ENCODE data around the gene PLA2G3. TPM values are rescaled to one million over a fixed set of nuclear protein-coding genes. Genes with fewer than 3 reads are reported as not detected.
"Not testable (repeated sequence)": the region's sequence is repeated elsewhere in the genome, so short reads cannot be mapped to it uniquely, and the experiment has no call there.

Gene PLA2G3, protein sequence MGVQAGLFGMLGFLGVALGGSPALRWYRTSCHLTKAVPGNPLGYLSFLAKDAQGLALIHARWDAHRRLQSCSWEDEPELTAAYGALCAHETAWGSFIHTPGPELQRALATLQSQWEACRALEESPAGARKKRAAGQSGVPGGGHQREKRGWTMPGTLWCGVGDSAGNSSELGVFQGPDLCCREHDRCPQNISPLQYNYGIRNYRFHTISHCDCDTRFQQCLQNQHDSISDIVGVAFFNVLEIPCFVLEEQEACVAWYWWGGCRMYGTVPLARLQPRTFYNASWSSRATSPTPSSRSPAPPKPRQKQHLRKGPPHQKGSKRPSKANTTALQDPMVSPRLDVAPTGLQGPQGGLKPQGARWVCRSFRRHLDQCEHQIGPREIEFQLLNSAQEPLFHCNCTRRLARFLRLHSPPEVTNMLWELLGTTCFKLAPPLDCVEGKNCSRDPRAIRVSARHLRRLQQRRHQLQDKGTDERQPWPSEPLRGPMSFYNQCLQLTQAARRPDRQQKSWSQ
- total RNA-seq: 0.21 and 1.7 TPM in 2 replicates
- polyA plus RNA-seq (2012): 0.35 TPM

DNA sequence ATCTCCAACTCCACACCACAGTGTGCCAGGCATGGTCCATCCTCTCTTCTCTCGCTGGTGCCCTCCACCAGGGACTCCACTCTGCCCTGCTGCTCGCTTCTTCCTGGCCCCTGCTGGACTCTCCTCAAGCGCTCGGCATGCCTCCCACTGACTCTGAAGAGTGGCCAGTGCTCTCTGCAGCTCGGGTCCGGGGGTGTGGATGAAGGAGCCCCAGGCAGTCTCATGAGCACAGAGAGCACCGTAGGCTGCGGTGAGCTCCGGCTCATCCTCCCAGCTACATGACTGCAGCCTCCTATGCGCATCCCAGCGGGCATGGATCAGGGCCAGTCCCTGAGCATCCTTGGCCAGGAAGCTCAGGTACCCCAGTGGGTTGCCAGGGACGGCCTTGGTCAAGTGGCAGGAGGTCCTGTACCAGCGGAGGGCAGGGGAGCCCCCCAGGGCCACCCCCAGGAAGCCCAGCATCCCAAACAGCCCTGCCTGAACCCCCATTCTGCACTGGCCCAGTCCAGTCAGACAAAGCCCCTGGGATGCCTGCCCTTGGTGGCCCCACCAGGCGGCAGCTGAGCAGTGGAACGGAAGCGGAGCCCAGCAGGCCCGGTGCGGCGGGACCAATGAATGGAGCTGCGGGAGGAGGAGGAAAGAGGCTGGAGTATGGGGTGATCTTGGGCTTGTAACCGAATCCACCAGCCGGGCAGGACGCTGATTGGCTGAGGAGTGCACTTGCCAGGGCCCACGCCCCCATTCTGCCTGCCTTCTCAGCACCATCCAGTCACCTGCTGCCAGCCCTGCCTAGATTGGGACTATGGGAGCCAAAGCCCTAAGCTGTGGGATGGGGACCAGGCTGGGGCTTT lies at the start of gene PLA2G3:
PLA2G3 (minus strand) TSS at position 643 of the 851 bp plus-strand sequence; CDS start at position 489, 154 bp downstream.
- DNase-seq (ENCODE audit: low read depth): peak; percentile 75

DNA sequence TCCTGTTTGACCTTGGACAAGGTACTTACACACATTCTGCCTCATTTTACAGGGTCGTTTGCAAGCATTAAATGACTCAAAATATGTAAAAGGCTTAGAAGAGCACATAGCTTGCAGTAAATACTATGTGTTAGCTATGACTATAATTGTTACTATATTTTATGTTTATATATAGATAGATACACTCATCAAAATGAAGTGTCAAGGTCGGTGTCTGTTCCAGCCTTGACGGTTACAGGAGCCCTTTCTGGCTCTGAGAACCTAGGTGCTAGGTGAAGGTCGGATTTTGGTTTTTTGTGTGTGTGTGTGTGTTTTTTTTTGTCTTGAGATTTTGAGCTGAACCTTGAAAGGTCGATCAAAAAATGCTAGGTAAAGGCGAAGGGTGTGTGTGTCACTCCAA lies 47.3 kb upstream of the PLA2G3 start:
- no peak for DNase-seq (ENCODE audit: low read depth)

DNA sequence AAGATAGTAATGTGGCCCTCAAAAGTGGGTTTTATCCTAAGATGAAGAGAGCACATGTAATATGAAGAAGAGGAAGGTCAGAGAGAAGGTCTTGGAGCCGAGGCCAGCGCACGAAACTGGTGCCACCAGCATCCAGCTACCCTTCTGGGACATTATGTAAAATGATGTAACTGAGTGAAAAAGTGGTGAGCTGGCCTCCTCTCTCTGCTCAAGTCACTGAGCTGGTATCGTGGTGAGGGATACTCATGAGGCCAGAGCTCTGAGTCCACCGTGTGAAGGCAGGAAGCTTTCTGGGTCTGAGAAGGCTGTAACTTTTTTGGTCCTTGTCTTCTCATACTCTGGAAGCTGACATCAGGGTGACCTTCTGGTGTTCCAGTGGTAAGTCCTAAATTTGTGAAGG lies 44.7 kb upstream of the PLA2G3 start:
- no peak for DNase-seq (ENCODE audit: low read depth)

DNA sequence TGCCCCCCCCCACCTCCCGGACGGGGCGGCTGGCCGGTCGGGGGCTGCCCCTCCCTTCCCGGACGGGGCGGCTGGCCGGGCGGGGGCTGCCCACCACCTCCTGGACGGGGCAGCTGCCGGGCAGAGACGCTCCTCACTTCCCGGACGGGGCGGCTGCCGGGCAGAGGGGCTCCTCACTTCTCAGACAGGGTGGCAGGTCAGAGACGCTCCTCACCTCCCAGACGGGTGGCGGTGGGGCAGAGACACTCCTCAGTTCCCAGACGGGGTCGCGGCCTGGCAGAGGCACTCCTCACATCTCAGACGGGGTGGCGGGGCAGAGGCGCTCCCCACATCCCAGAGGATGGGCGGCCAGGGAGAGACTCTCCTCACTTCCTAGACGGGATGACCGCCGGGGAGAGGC lies 43.7 kb upstream of the PLA2G3 start:
- no peak for DNase-seq (ENCODE audit: low read depth)

DNA sequence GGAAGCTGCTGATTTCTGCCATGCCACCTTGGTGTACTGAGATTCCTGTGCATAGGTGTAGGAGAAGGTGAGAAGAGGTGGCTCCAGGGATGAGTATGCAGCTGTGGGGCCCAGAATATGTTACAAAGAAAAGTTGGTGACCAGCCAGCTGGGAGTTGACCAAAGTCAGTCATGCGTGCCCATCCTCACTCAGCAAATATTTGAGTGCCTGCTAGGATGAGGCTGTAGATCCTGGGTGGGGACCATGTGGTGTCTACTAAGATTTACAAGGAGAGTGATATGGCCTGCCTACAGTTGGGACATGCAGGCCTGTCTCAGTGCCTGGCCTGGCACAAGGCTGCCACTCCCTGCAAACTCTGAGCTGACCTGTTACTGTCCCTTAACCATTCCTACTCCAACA lies 39.0 kb upstream of the PLA2G3 start:
- peak; percentile 38 for DNase-seq (ENCODE audit: low read depth)

DNA sequence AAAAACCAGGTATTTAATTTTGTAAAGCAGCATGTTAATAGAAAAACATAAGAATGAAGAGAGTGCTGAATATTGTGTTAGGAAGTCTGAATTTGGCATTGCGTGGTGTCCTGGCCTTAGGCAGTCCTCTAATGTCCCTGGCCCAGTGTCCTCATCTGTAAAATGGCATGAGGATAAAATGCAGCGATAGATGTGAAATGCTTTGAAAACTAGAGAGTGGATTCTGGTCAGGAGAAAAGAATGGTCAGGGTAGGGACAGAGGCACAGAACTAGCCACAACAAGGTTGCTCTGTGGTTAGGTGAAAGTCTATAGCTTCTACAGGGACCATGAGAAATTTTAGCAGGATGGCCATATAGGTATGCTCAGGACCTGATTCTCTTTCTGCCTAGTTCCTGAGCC lies 38.6 kb upstream of the PLA2G3 start:
- DNase-seq (ENCODE audit: low read depth): no peak

DNA sequence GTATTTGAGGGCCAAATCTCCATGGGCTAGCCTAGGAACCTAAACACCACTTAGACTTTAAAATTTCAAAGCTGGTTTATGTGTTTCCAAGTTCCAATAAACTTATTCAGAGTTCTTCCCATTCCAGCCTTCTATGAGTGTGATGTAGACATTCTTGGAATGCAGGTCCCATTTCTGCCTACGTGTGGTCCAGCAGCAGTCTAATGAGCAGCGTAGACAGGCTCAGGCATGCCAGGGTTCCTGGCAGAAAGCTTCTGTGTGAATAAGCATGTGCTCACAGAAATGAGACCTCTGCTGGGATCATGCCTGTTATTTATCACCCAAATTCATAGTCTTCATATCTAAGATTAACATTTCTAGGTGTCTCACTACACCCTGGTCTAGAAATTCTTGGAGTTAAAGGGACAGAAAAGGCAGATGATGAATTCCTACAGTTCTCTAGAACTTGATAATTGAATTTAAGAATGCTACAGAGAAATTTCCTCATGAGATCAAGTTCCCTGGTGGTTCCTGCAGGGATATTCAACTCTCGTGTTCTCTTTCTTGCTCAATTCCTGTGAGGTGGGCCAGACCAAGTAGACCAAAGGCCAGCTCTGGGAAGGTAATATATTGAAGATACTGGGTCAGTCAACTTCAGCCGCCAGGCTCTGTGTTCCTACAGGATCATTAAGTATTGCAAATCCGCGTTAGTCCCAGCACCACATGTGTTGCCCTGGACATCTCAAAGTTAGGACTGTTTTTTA lies 37.3 kb upstream of the PLA2G3 start:
- peak; percentile 65 for DNase-seq (ENCODE audit: low read depth)

DNA sequence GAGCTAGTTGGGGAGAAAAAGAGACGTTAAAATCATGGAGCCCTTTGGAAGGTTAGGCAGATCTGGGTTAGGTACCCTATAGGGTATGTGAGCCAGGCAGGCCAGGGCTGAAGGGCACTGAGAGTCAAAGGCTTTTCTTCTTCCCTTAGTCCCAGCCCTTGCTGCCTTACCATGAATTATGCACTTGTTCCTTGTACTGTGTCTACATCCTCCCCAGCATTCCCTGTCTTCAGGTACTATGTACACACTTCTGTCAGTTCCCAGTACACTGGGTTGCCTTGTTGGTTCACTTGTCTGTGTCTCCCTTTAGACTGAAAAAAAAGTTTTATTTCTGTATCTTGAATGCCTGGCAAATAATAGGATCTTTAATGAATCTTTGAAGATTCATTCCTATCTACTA lies 36.6 kb upstream of the PLA2G3 start:
- DNase-seq (ENCODE audit: low read depth): no peak

DNA sequence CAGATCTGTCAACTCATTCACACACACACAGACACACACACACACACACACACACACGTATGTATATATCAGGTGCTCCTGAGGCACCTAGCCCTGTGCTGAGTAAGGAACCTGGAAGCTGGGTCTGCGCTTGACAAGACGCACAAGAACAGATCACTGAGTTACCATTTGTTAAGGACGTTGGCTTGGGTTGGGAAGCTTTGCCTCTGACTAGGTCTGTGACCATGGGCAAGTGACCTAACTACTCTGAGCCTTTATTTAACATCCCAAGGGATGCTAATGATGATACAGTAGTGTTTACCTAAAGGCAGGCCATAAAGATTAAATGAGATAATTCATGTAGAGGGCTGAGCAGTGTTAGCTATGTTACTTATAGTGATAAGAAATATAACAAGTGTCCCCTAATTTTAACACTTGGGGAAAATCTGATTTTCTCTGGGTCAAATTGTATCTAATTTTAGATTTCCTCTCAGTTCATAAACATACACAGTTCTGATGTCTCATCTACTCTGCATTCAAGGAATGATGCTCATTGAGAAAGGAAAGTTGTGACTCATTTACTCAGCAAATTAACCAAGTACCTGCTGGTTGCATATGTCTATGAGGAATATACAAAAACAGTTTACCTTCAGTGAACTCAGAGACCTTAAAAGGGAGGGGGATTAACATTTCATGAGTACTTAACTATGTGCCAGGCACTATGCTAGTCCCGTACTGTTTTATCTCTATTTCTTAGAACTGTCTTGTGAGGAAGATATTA lies 33.3 kb upstream of the PLA2G3 start:
- DNase-seq (ENCODE audit: low read depth): peak; percentile 63

DNA sequence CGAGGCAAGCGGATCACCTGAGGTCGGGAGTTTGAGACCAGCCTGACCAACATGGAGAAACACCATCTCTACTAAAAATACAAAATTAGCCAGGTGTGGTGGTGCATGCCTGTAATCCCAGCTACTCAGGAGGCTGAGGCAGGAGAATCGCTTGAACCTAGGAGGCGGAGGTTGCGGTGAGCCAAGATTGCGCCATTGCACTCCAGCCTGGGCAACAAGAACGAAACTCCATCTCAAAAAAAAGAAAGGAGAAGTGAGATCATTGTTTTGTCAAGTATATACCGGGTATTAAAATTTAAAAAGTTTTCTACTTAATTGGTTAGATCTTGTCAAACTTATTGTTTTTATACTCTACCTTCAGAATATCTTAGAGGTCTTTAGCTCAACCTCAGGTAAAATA lies 31.4 kb upstream of the PLA2G3 start:
- DNase-seq (ENCODE audit: low read depth): not testable (repeated sequence)

DNA sequence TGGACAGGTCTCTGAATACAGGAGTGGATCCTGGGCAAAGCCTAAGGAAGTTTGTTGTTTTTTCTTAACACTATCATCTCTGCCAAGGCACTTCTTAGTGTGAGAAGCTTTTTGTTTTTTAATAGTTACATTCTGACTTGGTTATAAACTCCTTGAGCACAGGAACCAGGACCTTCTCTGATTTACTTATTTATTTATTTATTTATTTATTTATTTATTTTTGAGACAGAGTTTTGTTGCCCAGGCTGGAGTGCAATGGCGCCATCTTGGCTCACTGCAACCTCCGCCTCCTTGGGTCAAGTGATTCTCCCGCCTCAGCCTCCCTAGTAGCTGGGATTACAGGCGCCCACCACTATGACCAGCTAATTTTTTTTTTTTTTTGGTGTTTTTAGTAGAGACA lies 30.7 kb upstream of the PLA2G3 start:
- no peak for DNase-seq (ENCODE audit: low read depth)

DNA sequence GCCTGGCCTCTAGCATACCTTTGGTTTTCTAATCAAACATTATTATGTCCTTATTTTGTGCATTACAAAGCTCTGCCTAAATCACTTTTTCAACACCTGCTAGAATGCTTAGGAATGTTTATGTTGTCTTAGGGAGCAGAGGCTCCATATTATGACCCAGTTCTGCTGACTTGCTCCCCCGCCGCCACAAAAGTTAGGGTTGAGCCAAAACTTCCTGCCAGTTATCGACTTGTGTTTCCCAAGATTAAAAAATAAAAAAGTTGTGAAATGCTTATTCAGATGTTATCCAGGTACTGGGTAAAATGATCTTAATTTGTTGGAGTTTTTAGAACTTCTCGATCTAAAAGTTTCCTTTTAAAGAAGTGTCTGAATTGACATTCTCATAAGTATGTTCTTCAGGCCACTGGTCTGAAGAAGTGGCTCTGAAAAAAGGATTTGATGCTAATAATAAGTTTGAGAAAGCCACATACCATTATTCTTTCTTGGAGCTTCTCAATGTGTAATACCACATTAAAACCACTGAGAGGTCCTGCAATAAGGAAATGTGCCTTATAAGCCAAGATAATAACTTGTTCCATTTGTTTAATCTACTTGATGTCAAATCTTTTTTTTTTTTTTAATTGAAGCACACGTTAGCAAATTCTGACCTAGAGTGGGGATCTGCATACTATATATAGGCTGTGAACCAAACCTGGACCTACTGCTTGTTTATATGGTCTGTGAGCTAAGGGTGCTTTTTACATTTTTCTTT lies 21.9 kb upstream of the PLA2G3 start:
- no peak for DNase-seq (ENCODE audit: low read depth)

DNA sequence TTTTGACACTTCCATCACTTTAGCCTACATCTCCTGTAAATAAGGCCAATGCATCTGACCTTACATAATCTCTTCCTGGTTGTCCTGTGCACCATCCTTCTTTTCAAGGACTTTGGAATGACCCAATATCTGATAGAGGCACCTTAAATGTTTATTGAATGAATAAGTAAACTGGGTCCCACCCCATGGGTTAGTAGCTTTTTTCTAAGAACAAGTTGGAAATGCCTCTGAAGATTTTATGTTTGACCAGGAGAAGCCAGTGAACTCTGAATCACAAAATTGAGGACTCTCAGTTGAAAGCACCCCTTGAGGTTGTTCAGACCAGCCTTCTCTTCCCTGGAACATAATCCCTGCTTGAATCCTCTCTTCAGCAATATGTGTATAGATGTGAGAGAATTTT lies 21.1 kb upstream of the PLA2G3 start:
- no peak for DNase-seq (ENCODE audit: low read depth)

DNA sequence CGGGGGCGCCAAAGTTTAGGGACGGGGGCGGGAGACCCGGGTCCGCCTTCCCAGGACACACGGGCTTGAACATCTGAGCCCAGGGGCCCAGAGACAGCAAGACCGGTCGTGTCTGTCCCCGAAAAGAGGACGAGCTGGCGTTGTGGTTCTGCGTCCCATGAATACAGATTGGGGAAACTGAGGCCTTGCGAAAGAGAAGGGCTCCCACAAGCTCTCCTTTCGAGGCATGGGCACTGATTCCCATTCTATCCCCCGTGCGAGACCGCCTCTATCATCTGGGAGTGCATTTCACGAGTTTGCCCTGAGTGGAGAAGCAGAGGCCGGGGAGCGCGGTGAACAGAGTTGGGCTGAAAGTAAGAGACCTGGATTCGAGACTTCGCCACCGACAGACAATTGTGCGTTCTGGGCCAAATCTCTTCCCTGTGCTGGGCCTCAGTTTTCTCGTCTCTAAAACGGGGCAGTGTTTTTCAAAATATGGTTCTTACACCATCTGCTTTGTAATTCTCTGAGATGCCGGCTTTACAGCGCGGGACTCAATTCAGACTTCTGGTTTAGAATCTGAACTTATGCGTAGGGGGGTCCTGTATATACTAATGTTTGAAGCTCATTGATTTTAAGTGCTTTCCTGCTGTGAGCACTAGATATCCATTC lies 20.1 kb upstream of the PLA2G3 start:
- DNase-seq (ENCODE audit: low read depth): no peak

DNA sequence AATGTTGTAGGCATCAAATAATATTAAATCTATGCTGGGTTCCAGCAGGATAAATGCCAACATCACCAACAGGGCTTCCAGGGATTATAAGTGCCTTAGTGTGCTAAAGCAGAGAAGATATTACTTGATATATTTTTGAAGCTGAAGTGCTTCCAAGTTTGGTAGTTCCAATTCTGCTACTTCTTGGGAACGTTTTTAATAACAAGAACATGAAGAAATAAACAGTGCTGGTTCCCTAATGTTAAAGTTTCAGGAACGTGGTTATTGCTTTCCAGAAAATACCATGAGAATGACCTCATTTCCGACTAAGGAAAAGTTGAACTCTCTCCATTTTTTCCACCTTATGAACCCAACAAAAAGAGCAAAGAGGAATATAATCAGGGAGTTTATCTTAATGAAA lies 15.1 kb upstream of the PLA2G3 start:
- DNase-seq (ENCODE audit: low read depth): no peak

DNA sequence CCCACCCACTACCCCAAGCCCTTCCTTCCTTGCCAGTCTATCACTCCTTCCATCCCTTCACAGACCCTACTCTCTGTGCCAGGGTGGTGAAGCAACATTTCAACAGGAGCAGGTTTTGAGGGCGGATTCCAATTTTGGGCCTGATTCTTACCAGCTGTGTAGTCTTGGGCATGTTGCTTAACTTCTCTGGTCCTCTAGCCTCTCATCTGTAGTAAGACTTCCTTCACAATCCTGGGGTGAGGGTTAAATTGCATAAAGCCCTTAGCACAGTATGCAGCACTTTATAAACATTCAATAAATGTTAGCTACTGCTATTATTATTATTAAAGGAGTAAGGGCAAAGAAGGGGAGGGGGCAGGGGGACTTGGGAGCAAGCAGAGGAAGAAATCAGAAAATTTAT lies 14.7 kb upstream of the PLA2G3 start:
- no peak for DNase-seq (ENCODE audit: low read depth)

DNA sequence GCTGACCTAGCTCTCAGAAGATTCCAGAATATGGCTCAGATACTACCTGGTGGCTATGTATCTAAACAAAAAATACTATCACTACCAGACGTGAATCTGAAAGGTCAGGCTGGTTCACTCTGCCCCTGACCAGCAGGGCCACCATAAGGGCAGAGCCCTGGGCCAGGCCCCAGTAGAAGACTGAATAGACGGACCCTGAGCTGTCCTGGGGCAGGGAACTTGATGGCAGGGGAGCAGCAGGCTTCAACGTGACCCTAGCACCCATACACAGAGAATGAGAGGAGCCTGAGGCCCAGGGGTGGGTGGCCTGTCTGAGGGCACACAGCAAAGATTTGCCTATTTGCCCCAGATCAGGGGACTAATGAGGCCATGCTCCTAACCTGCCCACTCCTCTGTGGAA lies 13.0 kb upstream of the PLA2G3 start:
- DNase-seq (ENCODE audit: low read depth): no peak

DNA sequence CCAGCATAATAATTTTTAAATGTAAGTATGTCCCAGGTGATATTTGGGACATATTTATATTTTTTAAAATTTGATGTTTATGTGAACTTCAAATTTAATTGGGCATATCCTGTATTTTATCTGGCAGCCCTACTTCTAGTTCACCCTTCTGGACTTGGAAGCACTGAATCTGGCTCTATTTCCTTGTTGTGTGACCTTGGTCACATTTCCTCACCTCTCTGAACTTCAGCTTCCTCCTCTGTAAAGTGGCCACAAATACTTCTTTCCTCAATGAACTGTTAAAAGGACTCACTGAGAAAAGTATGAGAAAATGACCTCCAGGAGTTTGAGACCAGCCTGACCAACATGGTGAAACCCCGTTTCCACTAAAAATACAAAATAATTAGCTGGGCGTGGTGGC lies 11.6 kb upstream of the PLA2G3 start:
- no peak for DNase-seq (ENCODE audit: low read depth)

DNA sequence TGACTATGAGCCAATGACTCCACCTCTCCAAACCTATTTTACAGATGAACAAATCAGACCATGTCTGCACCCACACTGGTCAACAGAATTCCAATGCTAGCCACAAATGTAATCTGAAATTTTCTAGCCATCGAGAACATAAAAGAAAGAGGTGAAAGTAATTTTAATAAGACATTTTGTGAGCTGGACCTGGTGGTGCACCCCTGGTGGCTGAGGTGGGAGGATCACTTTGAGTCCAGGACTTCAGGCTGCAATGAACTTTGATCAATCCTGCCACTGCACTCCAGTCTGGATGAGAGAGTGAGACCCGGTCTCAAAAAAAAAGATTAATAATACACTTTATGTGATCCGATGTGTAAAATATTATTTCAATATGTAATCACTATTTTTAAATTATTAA lies 10.3 kb upstream of the PLA2G3 start:
- DNase-seq (ENCODE audit: low read depth): no peak
